NCI-H1105 (cell line): ENCODE data around the gene TERF2IP.

ENCODE experiments used
- DNase-seq: peaks from one replicate; lab custom pipeline; 2025; lab: John Stamatoyannopoulos, UW

The TERF2IP gene

GRCh38 chr16:75635036-75635435 is 12.5 kb upstream of the TERF2IP start:
- DNase-seq, result no peak

GRCh38 chr16:75640598-75640997 is 7.0 kb upstream of the TERF2IP start:
- no peak for DNase-seq

GRCh38 chr16:75644240-75645012 is 3.1 kb upstream of the TERF2IP start:
- no peak for DNase-seq

GRCh38 chr16:75647112-75647491 is 471 bp upstream of the TERF2IP start:
- DNase-seq, result no peak

GRCh38 chr16:75648265-75649076 is 898 bp downstream of the TERF2IP start:
- peak; percentile 42 for DNase-seq

GRCh38 chr16:75653922-75654321 is 6.3 kb downstream of the TERF2IP start:
- DNase-seq, result no peak

GRCh38 chr16:75658175-75658574 is 10.6 kb downstream of the TERF2IP start:
- DNase-seq, result no peak

GRCh38 chr16:75660321-75660720 is 12.7 kb downstream of the TERF2IP start:
- no peak for DNase-seq

- DNase-seq, result no peak
Measured at GRCh38 chr16:75660726-75661302, 13.2 kb downstream of the TERF2IP start.

- DNase-seq, result no peak
Measured at GRCh38 chr16:75667503-75667902, 19.9 kb downstream of the TERF2IP start.

GRCh38 chr16:75676909-75677308 is 29.3 kb downstream of the TERF2IP start, which contains the start of gene CPHXL2:
Gene CPHXL2 (minus strand): TSS chr16:75677009. CDS start chr16:75676999, 10 bp downstream.
- no peak for DNase-seq

GRCh38 chr16:75679366-75679765 is 31.8 kb downstream of the TERF2IP start:
- DNase-seq, result no peak

- DNase-seq, result no peak
Measured at GRCh38 chr16:75682308-75682707, 34.7 kb downstream of the TERF2IP start.

GRCh38 chr16:75687361-75687760 is 39.8 kb downstream of the TERF2IP start:
- no peak for DNase-seq

GRCh38 chr16:75695708-75696107 is 48.1 kb downstream of the TERF2IP start:
- DNase-seq, result no peak

- no peak for DNase-seq
Measured at GRCh38 chr16:75697571-75697970, 50.0 kb downstream of the TERF2IP start.

GRCh38 chr16:75701361-75701760 is 53.8 kb downstream of the TERF2IP start, which contains the start of gene DUXB:
Gene DUXB (minus strand): TSS chr16:75701461. CDS start chr16:75701418, 43 bp downstream.
- no peak for DNase-seq

GRCh38 chr16:75702242-75702641 is 54.7 kb downstream of the TERF2IP start:
- DNase-seq, result no peak

GRCh38 chr16:75703306-75703705 is 55.7 kb downstream of the TERF2IP start:
- DNase-seq, result no peak
